GM23338 (cell line): Measurements from ENCODE around the gene TGIF1.

Source experiments
- CREB1 ChIP-seq: fragments of 250-450 bp; sonication (Bioruptor Pico); IDR thresholded peaks from 2 replicates; pipeline ENCODE4 v1.5.0; 2020; ENCODE audit warnings: low read depth, mild to moderate bottlenecking, moderate library complexity
- CTCF ChIP-seq, 2 experiments: fragments of 200-600 bp in 1 of 2; sonication (generic) in 1 of 2; conservative IDR thresholded peaks; 2 replicates each; pipeline versions ENCODE4 v1.5.1 to v1.6.1; 2016 to 2017; ENCODE audit warnings: antibody characterized with exemption in 2 of 2, low read depth in 2 of 2, mild to moderate bottlenecking in 2 of 2, moderate library complexity in 1 of 2
- ETS1 ChIP-seq: IDR thresholded peaks from 2 replicates; pipeline ENCODE4 v1.6.1; 2016; ENCODE audit warnings: antibody characterized with exemption
- EZH2 ChIP-seq: fragments of 200-600 bp; sonication (generic); IDR thresholded peaks from one replicate; pipeline ENCODE4 v1.8.0; 2017; ENCODE audit warnings: antibody characterized with exemption, mild to moderate bottlenecking, low read depth; ENCODE audit not compliant: unreplicated experiment
- EZH2phosphoT487 ChIP-seq: fragments of 200-600 bp; sonication (generic); IDR thresholded peaks from one replicate; pipeline ENCODE4 v1.8.1; 2018; ENCODE audit warnings: antibody characterized with exemption; ENCODE audit not compliant: unreplicated experiment
- JUNB ChIP-seq: IDR thresholded peaks from one replicate; pipeline ENCODE4 v1.6.1; 2016; ENCODE audit warnings: antibody characterized with exemption; ENCODE audit not compliant: unreplicated experiment
- NANOG ChIP-seq: IDR thresholded peaks from 2 replicates; pipeline ENCODE4 v1.6.1; 2016; ENCODE audit warnings: antibody characterized with exemption, borderline replicate concordance
- POLR2AphosphoS5 ChIP-seq: IDR thresholded peaks from 2 replicates; pipeline ENCODE4 v1.6.1; 2016; ENCODE audit warnings: antibody characterized with exemption, low read depth
- STAT1 ChIP-seq: IDR thresholded peaks from one replicate; pipeline ENCODE4 v1.6.1; 2016; ENCODE audit warnings: antibody characterized with exemption; ENCODE audit not compliant: unreplicated experiment
- ZNF114 ChIP-seq: fragments of 250-450 bp; sonication (Bioruptor Pico); IDR thresholded peaks from 2 replicates; pipeline ENCODE4 v1.5.0; 2020; ENCODE audit warnings: mild to moderate bottlenecking, moderate library complexity
- TF ChIP-seq, protein P1 (sequence below): IDR thresholded peaks from one replicate; pipeline ENCODE4 v1.6.1; 2018; ENCODE audit warnings: antibody characterized with exemption; ENCODE audit not compliant: unreplicated experiment

DNA sequence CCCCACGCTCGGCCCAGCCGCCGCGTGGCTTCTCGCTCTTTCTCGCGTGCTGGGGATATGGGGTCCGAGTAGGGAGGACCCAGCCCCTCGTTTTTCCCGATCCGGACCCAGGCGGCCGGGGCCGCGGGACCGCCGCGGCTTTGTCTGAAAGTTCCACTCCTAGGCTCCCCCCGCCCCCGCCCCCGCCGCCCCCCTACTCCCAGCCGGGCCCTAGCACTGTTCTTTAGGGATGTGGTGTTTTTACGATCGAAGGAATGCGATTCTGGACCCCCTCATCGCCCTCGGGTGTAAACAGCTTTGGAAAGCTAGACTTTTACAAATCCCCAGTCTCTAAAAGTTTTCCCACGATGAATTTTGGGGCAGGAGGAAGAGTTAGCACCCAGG is 819 bp downstream of the TGIF1 start:
- TF ChIP-seq EZH2, result no peak
- no peak for TF ChIP-seq CTCF (conservative IDR thresholded peaks at IDR 0.05; ENCODE audit: low read depth in 2 of 2)
- TF ChIP-seq, protein P1, sequence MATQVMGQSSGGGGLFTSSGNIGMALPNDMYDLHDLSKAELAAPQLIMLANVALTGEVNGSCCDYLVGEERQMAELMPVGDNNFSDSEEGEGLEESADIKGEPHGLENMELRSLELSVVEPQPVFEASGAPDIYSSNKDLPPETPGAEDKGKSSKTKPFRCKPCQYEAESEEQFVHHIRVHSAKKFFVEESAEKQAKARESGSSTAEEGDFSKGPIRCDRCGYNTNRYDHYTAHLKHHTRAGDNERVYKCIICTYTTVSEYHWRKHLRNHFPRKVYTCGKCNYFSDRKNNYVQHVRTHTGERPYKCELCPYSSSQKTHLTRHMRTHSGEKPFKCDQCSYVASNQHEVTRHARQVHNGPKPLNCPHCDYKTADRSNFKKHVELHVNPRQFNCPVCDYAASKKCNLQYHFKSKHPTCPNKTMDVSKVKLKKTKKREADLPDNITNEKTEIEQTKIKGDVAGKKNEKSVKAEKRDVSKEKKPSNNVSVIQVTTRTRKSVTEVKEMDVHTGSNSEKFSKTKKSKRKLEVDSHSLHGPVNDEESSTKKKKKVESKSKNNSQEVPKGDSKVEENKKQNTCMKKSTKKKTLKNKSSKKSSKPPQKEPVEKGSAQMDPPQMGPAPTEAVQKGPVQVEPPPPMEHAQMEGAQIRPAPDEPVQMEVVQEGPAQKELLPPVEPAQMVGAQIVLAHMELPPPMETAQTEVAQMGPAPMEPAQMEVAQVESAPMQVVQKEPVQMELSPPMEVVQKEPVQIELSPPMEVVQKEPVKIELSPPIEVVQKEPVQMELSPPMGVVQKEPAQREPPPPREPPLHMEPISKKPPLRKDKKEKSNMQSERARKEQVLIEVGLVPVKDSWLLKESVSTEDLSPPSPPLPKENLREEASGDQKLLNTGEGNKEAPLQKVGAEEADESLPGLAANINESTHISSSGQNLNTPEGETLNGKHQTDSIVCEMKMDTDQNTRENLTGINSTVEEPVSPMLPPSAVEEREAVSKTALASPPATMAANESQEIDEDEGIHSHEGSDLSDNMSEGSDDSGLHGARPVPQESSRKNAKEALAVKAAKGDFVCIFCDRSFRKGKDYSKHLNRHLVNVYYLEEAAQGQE, result no peak
- TF ChIP-seq POLR2AphosphoS5, result no peak
- TF ChIP-seq ETS1, result no peak
- no peak for TF ChIP-seq CREB1 (CRISPR knock-in tag)
- TF ChIP-seq NANOG, result no peak
- no peak for TF ChIP-seq EZH2phosphoT487
- TF ChIP-seq STAT1, result no peak
- no peak for TF ChIP-seq JUNB
- TF ChIP-seq ZNF114 (CRISPR knock-in tag), result no peak
